ENCODE measurements around the gene TMEM81.

The TMEM81 gene

DNA sequence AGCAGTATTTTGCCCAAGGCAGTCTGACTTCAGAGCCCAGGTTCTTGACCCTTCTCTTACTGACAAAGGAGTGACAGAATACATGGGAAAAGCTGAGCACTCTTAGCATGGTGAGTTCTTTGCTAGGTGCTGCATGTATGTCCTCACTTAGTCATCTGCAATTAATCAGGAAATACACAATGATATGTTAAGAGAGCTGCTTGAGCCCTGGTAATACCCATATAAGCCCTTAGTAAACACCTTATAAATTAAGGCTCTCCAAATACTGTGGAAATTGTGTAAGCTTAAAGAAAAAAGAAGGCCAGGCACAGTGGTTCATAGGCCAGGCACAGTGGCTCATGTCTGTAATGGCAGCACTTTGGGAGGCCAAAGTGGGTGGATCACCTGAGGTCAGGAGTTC, 14.0 kb upstream of the TMEM81 start:
- ATAC-seq (ENCODE audit: low read depth) = no peak
- Histone ChIP-seq H3K27ac (ENCODE audit: poor library complexity, severe bottlenecking) (no peak overlapping the region), H3K27me3 (ENCODE audit: insufficient read depth, poor library complexity, severe bottlenecking) (no peaks in the 10 kb centered on the region), H3K36me3 (ENCODE audit: low read depth) (peaks cover 95% of the 10 kb centered on the region), H3K4me3 (ENCODE audit: severe bottlenecking) (no peak overlapping the region), H3K9me3 (ENCODE audit: severe bottlenecking) (no peaks in the 10 kb centered on the region), H3K4me1 (ENCODE audit: insufficient read depth, poor library complexity, severe bottlenecking) (no peaks in the 10 kb centered on the region)
- no peak for DNase-seq (ENCODE audit: low spot score)
- TF ChIP-seq, protein P1, sequence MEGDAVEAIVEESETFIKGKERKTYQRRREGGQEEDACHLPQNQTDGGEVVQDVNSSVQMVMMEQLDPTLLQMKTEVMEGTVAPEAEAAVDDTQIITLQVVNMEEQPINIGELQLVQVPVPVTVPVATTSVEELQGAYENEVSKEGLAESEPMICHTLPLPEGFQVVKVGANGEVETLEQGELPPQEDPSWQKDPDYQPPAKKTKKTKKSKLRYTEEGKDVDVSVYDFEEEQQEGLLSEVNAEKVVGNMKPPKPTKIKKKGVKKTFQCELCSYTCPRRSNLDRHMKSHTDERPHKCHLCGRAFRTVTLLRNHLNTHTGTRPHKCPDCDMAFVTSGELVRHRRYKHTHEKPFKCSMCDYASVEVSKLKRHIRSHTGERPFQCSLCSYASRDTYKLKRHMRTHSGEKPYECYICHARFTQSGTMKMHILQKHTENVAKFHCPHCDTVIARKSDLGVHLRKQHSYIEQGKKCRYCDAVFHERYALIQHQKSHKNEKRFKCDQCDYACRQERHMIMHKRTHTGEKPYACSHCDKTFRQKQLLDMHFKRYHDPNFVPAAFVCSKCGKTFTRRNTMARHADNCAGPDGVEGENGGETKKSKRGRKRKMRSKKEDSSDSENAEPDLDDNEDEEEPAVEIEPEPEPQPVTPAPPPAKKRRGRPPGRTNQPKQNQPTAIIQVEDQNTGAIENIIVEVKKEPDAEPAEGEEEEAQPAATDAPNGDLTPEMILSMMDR (IDR thresholded peaks at IDR 0.05; ENCODE audit: poor library complexity, severe bottlenecking) = no peak

DNA sequence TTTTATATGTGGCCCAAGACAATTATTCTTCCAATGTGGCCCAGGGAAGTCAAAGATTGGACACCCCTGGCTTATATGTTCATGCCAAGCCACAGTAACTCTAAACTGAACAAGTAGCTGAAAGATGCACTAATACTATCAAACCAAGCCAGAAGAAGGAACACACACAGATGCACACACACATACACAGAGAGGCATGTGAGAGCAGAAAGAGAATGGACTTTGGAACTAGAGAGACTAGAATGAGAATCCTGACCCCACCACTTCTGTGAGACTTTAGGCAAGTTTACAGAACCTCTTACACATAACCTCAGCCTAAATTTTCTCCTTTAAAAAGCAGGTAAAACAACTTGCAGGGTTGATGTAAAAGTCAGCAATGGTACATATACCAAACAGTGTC, 11.2 kb upstream of the TMEM81 start:
- H3K27me3 ChIP-seq (ENCODE audit: insufficient read depth, poor library complexity, severe bottlenecking) = no peaks in the 10 kb centered on the region
- TF ChIP-seq, protein P1 (IDR thresholded peaks at IDR 0.05; ENCODE audit: poor library complexity, severe bottlenecking) = no peak
- H3K36me3 ChIP-seq (ENCODE audit: low read depth) = peaks cover 92% of the 10 kb centered on the region
- H3K4me3 ChIP-seq (ENCODE audit: severe bottlenecking) = no peak overlapping the region
- no peaks in the 10 kb centered on the region for H3K9me3 ChIP-seq (ENCODE audit: severe bottlenecking)
- ATAC-seq (ENCODE audit: low read depth) = no peak
- H3K27ac ChIP-seq (ENCODE audit: poor library complexity, severe bottlenecking) = no peak overlapping the region
- no peak for DNase-seq (ENCODE audit: low spot score)
- no peaks in the 10 kb centered on the region for H3K4me1 ChIP-seq (ENCODE audit: insufficient read depth, poor library complexity, severe bottlenecking)

DNA sequence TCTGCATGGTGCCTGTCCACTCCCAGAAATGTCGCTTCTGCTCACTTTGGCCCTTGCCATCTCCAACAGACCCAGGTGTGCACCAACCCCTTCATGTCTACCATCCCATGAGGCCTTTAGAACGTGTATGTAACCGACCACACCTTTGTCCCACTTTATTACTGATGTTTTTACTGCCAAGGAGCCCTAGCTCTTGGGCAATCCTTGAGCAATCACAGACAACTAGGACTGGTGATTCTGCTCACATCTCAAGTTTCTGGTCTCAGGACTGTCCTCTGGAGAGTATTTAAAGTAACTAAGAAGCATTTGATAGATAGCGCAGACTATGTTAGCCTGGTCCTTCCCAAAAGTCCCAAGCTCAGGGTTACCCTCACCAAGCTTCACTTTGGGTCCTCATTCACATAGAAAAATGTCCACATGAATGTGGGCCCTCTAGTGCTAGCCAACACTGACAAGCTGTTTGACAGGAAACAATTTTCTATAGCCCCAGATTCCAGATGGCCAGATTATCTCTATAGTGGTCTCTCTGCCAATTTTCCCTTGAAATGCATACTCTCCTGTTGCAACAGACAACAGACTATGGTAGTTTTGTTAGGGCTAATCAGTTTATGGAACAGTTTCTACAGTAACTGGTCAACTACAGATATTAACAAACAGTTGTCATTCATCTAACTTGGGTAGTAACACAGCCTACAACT, 6.9 kb upstream of the TMEM81 start:
- no peaks in the 10 kb centered on the region for H3K4me1 ChIP-seq (ENCODE audit: insufficient read depth, poor library complexity, severe bottlenecking)
- TF ChIP-seq, protein P1 (IDR thresholded peaks at IDR 0.05; ENCODE audit: poor library complexity, severe bottlenecking) = no peak
- H3K36me3 ChIP-seq (ENCODE audit: low read depth) = peaks cover 77% of the 10 kb centered on the region
- H3K9me3 ChIP-seq (ENCODE audit: severe bottlenecking) = no peaks in the 10 kb centered on the region
- ATAC-seq (ENCODE audit: low read depth) (no peak), DNase-seq (ENCODE audit: low spot score) (no peak)
- no peak overlapping the region for H3K27ac ChIP-seq (ENCODE audit: poor library complexity, severe bottlenecking)
- no peak overlapping the region for H3K4me3 ChIP-seq (ENCODE audit: severe bottlenecking)
- no peaks in the 10 kb centered on the region for H3K27me3 ChIP-seq (ENCODE audit: insufficient read depth, poor library complexity, severe bottlenecking)

DNA sequence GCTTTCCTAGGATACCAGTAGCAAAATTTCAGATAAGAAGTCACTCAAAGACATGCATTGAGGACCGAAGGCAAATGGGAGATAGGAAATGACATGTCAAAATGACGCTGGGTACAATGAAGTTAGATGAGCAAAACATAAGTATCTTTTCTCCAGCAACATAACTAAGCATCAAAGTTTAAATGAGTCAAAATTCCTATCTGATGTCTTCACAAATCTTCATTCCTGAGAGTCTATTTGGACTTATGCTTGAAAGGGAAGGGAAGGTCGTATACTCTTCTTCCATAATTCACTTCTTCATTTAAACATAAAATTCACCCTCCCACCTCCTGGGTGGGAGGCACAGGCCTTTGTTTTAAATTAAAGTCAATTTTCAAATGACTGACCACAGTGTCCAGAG, 4.1 kb upstream of the TMEM81 start:
- TF ChIP-seq, protein P1 (IDR thresholded peaks at IDR 0.05; ENCODE audit: poor library complexity, severe bottlenecking) = no peak
- DNase-seq (ENCODE audit: low spot score) (no peak), ATAC-seq (ENCODE audit: low read depth) (no peak)
- Histone ChIP-seq H3K36me3 (ENCODE audit: low read depth) (peaks cover 59% of the 10 kb centered on the region), H3K9me3 (ENCODE audit: severe bottlenecking) (no peaks in the 10 kb centered on the region), H3K27me3 (ENCODE audit: insufficient read depth, poor library complexity, severe bottlenecking) (no peaks in the 10 kb centered on the region), H3K4me3 (ENCODE audit: severe bottlenecking) (no peak overlapping the region), H3K4me1 (ENCODE audit: insufficient read depth, poor library complexity, severe bottlenecking) (no peaks in the 10 kb centered on the region), H3K27ac (ENCODE audit: poor library complexity, severe bottlenecking) (no peak overlapping the region)

DNA sequence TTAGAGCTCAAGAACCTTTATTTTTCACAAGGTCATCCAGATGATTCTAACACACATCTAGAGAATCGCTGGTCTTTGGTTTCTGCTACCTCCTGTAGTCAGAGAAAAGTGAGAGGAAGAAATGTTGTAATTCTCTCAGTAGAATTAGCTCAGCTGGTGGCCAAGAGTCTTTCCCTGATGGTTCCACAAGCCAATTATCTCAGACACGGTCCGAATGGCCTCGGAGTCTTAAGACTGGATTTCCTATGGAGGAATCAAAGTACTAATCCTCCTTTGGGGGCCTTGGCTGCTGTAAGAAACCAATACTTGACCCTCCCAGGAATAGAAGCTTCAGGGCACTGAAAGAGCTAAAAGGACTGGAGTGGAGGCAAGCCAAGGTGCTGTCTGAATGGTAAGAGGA, 1.8 kb downstream of the TMEM81 start:
- DNase-seq (ENCODE audit: low spot score) (no peak), ATAC-seq (ENCODE audit: low read depth) (no peak)
- H3K4me3 ChIP-seq (ENCODE audit: severe bottlenecking) = no peak overlapping the region
- H3K27ac ChIP-seq (ENCODE audit: poor library complexity, severe bottlenecking) = no peak overlapping the region
- H3K36me3 ChIP-seq (ENCODE audit: low read depth) = peaks cover 9% of the 10 kb centered on the region; the same call in 1 of the 2 replicates
- H3K9me3 ChIP-seq (ENCODE audit: severe bottlenecking) = no peaks in the 10 kb centered on the region
- no peaks in the 10 kb centered on the region for H3K27me3 ChIP-seq (ENCODE audit: insufficient read depth, poor library complexity, severe bottlenecking)
- H3K4me1 ChIP-seq (ENCODE audit: insufficient read depth, poor library complexity, severe bottlenecking) = no peaks in the 10 kb centered on the region
- TF ChIP-seq, protein P1 (IDR thresholded peaks at IDR 0.05; ENCODE audit: poor library complexity, severe bottlenecking) = no peak

Data from RWPE2 (cell line).